ENCODE data around the gene RABGAP1L.
"Not testable (repeated sequence)": the region's sequence is repeated elsewhere in the genome, so short reads cannot be mapped to it uniquely, and the experiment has no call there.

Gene RABGAP1L

DNA sequence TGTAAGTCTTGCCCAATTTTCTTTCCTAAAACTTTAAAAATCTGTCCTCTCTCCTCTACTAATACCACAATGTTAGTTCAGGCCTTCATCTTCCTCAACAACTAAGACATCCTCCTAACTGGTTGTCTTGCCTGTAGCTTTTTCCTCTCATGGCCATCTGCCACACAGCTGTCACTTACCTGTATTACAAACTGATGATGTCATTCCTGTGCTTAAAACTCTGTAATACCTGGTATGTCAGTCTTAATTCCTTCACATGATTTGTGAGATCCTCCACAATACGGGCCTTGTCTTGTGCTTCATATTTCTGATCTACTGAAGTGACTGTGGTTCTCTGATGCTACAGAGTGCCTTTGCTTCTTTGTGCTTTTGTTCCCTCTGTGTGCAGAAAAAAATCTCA is 854.1 kb downstream of the RABGAP1L start:
- no peak overlapping the region for H3K4me3 ChIP-seq (replicated peaks; ENCODE audit: low read depth, low read length)
- no peak for DNase-seq (ENCODE audit: extremely low read depth, insufficient read length)
- H3K27me3 ChIP-seq (replicated peaks; ENCODE audit: control insufficient read depth, insufficient read depth, low read length): no peaks in the 10 kb centered on the region
- H3K36me3 ChIP-seq (ENCODE audit: control insufficient read depth, insufficient read depth, low read length): peaks cover 10% of the 10 kb centered on the region
- TF ChIP-seq, protein P1, sequence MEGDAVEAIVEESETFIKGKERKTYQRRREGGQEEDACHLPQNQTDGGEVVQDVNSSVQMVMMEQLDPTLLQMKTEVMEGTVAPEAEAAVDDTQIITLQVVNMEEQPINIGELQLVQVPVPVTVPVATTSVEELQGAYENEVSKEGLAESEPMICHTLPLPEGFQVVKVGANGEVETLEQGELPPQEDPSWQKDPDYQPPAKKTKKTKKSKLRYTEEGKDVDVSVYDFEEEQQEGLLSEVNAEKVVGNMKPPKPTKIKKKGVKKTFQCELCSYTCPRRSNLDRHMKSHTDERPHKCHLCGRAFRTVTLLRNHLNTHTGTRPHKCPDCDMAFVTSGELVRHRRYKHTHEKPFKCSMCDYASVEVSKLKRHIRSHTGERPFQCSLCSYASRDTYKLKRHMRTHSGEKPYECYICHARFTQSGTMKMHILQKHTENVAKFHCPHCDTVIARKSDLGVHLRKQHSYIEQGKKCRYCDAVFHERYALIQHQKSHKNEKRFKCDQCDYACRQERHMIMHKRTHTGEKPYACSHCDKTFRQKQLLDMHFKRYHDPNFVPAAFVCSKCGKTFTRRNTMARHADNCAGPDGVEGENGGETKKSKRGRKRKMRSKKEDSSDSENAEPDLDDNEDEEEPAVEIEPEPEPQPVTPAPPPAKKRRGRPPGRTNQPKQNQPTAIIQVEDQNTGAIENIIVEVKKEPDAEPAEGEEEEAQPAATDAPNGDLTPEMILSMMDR (IDR thresholded peaks at IDR 0.05; ENCODE audit: insufficient read depth, low read length, poor library complexity, severe bottlenecking): no peak

DNA sequence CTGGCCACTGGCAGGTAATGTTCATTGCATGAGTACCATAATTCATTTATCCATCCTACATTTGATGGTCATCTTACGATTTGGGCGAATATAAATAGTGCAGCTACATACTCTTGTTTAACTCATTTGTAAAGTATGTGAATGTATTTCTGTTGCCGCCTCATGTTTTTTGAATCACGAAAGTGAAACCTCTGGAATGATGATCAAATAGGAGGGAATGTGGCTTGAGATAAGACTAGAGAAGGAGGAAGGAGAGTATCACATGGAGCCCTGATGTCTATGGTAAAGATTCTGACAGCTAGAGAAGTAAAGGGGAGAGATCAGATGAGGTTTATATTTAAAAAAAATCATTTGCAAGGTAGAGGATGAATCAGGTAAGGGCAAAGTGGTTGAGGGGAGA is 855.9 kb downstream of the RABGAP1L start:
- TF ChIP-seq, protein P1 (IDR thresholded peaks at IDR 0.05; ENCODE audit: insufficient read depth, low read length, poor library complexity, severe bottlenecking): no peak
- Histone ChIP-seq H3K4me3 (replicated peaks; ENCODE audit: low read depth, low read length) (no peak overlapping the region), H3K27me3 (replicated peaks; ENCODE audit: control insufficient read depth, insufficient read depth, low read length) (no peaks in the 10 kb centered on the region), H3K36me3 (ENCODE audit: control insufficient read depth, insufficient read depth, low read length) (peaks cover 7% of the 10 kb centered on the region)
- no peak for DNase-seq (ENCODE audit: extremely low read depth, insufficient read length)

DNA sequence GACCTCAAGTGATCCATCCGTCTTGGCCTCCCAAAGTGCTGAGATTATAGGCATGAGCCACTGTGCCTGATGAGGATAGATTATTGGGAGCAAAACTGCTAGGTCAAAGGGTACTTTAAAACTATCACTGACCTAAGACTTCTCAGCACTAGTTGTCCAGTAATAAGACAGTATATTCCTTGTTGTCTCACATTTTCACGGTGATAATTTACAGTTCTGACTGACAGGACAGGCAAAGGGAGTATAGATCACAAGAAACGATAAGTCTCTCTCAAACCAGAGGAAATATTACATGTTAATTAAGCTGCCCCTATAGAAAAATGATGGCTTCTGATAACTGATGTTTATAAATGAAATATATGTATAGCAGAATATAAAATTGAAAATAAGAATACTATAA is 860.2 kb downstream of the RABGAP1L start:
- no peak for DNase-seq (ENCODE audit: extremely low read depth, insufficient read length)
- Histone ChIP-seq H3K36me3 (ENCODE audit: control insufficient read depth, insufficient read depth, low read length) (peaks cover 6% of the 10 kb centered on the region), H3K4me3 (replicated peaks; ENCODE audit: low read depth, low read length) (no peak overlapping the region), H3K27me3 (replicated peaks; ENCODE audit: control insufficient read depth, insufficient read depth, low read length) (no peaks in the 10 kb centered on the region)
- TF ChIP-seq, protein P1 (IDR thresholded peaks at IDR 0.05; ENCODE audit: insufficient read depth, low read length, poor library complexity, severe bottlenecking): no peak

DNA sequence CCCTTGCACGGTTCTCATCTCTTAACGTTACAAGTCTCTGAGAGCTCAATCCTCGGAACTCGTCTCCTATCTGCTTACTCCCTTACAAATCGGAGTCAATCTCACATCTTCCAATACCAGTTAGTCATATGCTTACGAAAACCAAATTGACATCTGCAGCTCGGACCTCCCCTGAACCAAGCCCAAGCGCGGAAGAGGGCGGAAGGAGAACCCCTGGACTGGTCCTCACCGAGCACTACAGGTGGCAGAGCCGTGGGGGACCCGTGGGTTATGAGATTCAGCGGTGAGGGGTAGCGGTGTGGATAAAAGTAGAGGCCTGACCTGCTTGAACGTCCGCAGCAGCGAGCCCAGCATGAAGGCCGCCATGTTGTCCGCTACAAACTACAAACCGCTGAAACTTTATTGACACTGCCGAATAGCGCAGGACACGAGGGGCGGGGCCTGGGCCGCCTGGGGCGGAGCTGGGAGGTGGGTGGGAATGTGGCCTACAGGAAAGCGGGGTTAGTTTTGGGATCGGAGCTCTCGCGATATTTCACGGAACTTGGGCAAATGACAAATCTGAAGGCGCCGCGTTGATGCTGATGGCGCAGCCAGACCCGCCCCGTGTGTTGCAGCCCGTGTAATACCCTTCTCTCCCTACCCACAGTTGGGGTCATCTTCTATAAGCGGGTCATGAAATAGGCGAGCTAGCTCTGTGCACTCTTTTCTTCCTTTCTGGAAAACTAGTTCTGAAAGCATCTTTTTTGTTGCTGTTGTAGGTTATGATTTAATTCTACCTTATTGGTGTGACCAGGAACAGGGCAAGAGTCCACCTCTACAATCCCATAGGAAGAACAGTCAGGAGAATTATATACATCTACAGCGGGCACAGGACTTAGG is 864.0 kb downstream of the RABGAP1L start, which contains the start of gene MRPS14:
Gene MRPS14, minus strand, starts transcription at position 383 of the 879 bp plus-strand sequence. Its CDS starts 17 bp downstream, at position 366.
- Histone ChIP-seq H3K4me3 (replicated peaks; ENCODE audit: low read depth, low read length) (peak within 1 kb of the TSS; percentile 82), H3K27me3 (replicated peaks; ENCODE audit: control insufficient read depth, insufficient read depth, low read length) (no peaks in the 10 kb centered on the region), H3K36me3 (ENCODE audit: control insufficient read depth, insufficient read depth, low read length) (peaks cover 2% of the 10 kb centered on the region; the same call in 1 of the 2 replicates)
- TF ChIP-seq, protein P1 (IDR thresholded peaks at IDR 0.05; ENCODE audit: insufficient read depth, low read length, poor library complexity, severe bottlenecking): no peak
- DNase-seq (ENCODE audit: extremely low read depth, insufficient read length): peak; percentile 100

DNA sequence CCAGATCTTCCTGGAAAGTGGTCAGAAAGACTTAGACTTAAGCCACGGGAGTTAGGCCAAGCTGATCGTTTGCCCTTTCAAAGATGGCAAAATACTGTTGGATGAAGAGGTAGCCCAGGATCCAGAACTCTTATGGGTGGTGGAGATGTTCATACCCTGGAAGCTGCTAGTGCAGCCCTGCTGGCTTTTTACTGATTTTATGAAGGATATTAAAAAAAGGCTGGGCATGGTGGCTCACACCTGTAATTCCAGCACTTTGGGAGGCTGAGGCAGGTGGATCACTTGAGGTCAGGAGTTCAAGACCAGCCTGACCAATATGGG is 864.6 kb downstream of the RABGAP1L start:
- H3K36me3 ChIP-seq (ENCODE audit: control insufficient read depth, insufficient read depth, low read length); DNase-seq (ENCODE audit: extremely low read depth, insufficient read length); H3K27me3 ChIP-seq (replicated peaks; ENCODE audit: control insufficient read depth, insufficient read depth, low read length): not testable (repeated sequence)
- peak overlapping the region; percentile 61 for H3K4me3 ChIP-seq (replicated peaks; ENCODE audit: low read depth, low read length)

DNA sequence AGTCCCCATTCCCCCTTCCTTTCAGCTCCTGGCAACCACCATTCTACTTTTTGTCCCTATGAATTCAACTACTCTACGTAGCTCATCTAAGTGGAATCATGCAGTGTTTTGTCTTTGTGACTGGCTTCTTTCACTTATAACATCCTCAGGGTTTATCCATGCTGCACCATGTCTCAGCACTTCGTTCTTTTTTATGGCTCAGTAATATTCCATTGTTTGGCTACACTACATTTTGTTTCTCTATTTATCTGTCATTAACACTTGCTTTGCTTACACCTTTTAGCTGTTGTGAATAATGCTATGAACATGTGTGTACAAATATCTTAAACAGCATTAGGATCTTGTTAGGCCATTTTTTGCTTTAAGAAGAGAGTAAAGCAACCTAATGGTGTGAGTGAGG is 865.5 kb downstream of the RABGAP1L start:
- no peak for DNase-seq (ENCODE audit: extremely low read depth, insufficient read length)
- TF ChIP-seq, protein P1 (IDR thresholded peaks at IDR 0.05; ENCODE audit: insufficient read depth, low read length, poor library complexity, severe bottlenecking): no peak
- peaks cover 2% of the 10 kb centered on the region; the same call in 1 of the 2 replicates for H3K36me3 ChIP-seq (ENCODE audit: control insufficient read depth, insufficient read depth, low read length)
- no peak overlapping the region for H3K4me3 ChIP-seq (replicated peaks; ENCODE audit: low read depth, low read length)
- no peaks in the 10 kb centered on the region for H3K27me3 ChIP-seq (replicated peaks; ENCODE audit: control insufficient read depth, insufficient read depth, low read length)

All from GM06990 (cell line).